ENCODE results near the gene SOS1. TPM values are rescaled to one million over a fixed set of nuclear protein-coding genes. Genes with fewer than 3 reads are reported as not detected.
A peak's percentile ranks its signal among the peaks of the same experiment; 100 is the strongest.

Gene SOS1
- total and polyA plus RNA-seq, 2 of the 13 experiments (the other 11 are each of a cell fraction or from before 2014, with no cell fraction given): 20.8 to 60.4 TPM

- TF ChIP-seq ZHX1 (CRISPR knock-in tag; IDR thresholded peaks at IDR 0.05; ENCODE audit: low read depth) (0 out of 2 replicates have a peak, but pooled peaks have one; percentile 44), SAFB2 (CRISPR knock-in tag; IDR thresholded peaks at IDR 0.05; ENCODE audit: borderline replicate concordance, low read depth) (peak; percentile 79; the same call in 1 of the 2 replicates), ZNF883 (CRISPR knock-in tag; IDR thresholded peaks at IDR 0.05; ENCODE audit: not compliant biosample characterization) (no peak), HCFC1 (IDR thresholded peaks at IDR 0.05; ENCODE audit: low read depth, low read length) (no peak), AGO2 (optimal IDR thresholded peaks at IDR 0.05; ENCODE audit: low read depth, low read length) (peak; percentile 90), ZNF251 (CRISPR knock-in tag; IDR thresholded peaks at IDR 0.05) (no peak), ZNF790 (CRISPR knock-in tag; IDR thresholded peaks at IDR 0.05; ENCODE audit: borderline replicate concordance) (0 out of 2 replicates have a peak, but pooled peaks have one; percentile 12), MEIS2 (CRISPR knock-in tag; IDR thresholded peaks at IDR 0.05) (peak; percentile 18; the same call in 1 of the 2 replicates), NONO (IDR thresholded peaks at IDR 0.05) (no peak), NONO (CRISPR knock-in tag; conservative IDR thresholded peaks at IDR 0.05) (peak; percentile 48; the same call in 1 of the 2 replicates), ATF2 (CRISPR knock-in tag; IDR thresholded peaks at IDR 0.05) (no peak), MED8 (CRISPR knock-in tag; IDR thresholded peaks at IDR 0.05; ENCODE audit: insufficient replicate concordance) (no peak), ZSCAN21 (CRISPR knock-in tag; IDR thresholded peaks at IDR 0.05; ENCODE audit: borderline replicate concordance) (0 out of 2 replicates have a peak, but pooled peaks have one; percentile 55), MYPOP (CRISPR knock-in tag; IDR thresholded peaks at IDR 0.05) (peak; percentile 89), TEAD3 (CRISPR knock-in tag; optimal IDR thresholded peaks at IDR 0.05; ENCODE audit: borderline replicate concordance) (peak; percentile 17), NFYC (CRISPR knock-in tag; IDR thresholded peaks at IDR 0.05) (no peak)
- TF ChIP-seq, protein P1, sequence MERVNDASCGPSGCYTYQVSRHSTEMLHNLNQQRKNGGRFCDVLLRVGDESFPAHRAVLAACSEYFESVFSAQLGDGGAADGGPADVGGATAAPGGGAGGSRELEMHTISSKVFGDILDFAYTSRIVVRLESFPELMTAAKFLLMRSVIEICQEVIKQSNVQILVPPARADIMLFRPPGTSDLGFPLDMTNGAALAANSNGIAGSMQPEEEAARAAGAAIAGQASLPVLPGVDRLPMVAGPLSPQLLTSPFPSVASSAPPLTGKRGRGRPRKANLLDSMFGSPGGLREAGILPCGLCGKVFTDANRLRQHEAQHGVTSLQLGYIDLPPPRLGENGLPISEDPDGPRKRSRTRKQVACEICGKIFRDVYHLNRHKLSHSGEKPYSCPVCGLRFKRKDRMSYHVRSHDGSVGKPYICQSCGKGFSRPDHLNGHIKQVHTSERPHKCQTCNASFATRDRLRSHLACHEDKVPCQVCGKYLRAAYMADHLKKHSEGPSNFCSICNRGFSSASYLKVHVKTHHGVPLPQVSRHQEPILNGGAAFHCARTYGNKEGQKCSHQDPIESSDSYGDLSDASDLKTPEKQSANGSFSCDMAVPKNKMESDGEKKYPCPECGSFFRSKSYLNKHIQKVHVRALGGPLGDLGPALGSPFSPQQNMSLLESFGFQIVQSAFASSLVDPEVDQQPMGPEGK (CRISPR knock-in tag; IDR thresholded peaks at IDR 0.05): peak; percentile 81
- TF ChIP-seq, protein P2, sequence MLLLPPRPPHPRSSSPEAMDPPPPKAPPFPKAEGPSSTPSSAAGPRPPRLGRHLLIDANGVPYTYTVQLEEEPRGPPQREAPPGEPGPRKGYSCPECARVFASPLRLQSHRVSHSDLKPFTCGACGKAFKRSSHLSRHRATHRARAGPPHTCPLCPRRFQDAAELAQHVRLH (CRISPR knock-in tag; IDR thresholded peaks at IDR 0.05; ENCODE audit: borderline replicate concordance, low read depth): peak; percentile 53; the same call in 1 of the 2 replicates
- TF ChIP-seq, protein P3, sequence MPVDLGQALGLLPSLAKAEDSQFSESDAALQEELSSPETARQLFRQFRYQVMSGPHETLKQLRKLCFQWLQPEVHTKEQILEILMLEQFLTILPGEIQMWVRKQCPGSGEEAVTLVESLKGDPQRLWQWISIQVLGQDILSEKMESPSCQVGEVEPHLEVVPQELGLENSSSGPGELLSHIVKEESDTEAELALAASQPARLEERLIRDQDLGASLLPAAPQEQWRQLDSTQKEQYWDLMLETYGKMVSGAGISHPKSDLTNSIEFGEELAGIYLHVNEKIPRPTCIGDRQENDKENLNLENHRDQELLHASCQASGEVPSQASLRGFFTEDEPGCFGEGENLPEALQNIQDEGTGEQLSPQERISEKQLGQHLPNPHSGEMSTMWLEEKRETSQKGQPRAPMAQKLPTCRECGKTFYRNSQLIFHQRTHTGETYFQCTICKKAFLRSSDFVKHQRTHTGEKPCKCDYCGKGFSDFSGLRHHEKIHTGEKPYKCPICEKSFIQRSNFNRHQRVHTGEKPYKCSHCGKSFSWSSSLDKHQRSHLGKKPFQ (CRISPR knock-in tag; IDR thresholded peaks at IDR 0.05; ENCODE audit: insufficient replicate concordance): peak; percentile 12
Observed at GRCh38 chr2:39119732-39120520, 925 bp downstream of the SOS1 start (continued).

Measured in HepG2 (cell line).